Measurements from ENCODE around the gene RFLNA. TPM values are rescaled to one million over a fixed set of nuclear protein-coding genes. Genes with fewer than 3 reads are reported as not detected.

Gene RFLNA
- total RNA-seq, 2 experiments from 2014 or later, result not detected

DNA sequence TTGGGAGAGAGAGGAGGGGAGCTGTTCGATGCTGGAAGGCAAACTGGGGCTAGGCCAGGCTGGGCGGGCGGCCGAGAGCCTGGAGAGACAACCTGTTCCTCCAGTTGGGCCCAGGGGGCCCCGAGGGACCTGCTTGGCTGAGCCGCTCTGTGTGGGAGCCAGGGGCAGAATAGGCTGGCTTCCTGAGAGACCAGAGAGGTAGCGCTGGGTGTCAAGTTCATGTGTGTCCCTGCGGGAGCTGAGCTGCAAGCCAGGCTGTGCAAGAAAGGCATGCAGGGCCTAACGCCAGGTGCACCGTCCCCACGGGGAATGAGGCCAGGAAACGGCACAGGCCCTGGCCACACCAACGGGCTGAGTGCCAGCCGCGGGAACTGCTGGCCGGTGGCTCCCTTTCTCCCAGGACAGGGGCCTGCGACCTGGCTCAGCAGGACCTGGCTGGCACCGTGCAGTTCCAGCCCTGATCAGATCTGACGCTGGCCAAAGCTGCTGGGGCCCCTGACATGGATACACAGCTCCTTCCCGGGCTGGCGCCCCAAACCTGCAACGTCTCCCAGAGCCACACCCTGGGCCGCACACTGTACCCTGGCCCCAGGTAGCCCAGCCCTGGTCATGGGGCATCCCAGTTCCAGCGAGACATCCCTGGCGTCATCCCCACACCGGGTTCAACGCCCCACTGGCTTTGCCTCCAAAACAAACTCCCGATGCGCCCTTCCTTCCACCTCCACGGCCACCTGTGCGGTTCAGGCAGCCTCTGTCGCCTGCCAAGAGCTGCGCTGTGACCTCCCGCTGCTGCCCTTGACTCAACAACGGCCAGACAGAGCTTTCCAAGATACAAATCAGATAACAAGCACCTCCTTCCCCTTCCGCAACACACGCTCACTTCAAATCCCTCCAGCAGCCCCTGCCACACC lies 65.0 kb downstream of the RFLNA start:
- H3K4me1 Mint-ChIP-seq, result no peaks in the 10 kb centered on the region
- no peak for DNase-seq
- no peaks in the 10 kb centered on the region for H3K9me3 Mint-ChIP-seq
- ChIA-PET POLR2A (no interaction called here), CTCF (no interaction called here)
- H3K4me3 Mint-ChIP-seq, result no peak overlapping the region
- no peak overlapping the region for H3K27ac Mint-ChIP-seq
- H3K27me3 Mint-ChIP-seq, result no peaks in the 10 kb centered on the region
- peaks cover 18% of the 10 kb centered on the region for H3K36me3 Mint-ChIP-seq (ENCODE audit: low read depth)

GRCh38 chr12:124361074-124361970 lies 66.4 kb downstream of the RFLNA start:
- no peak for DNase-seq
- peaks cover 19% of the 10 kb centered on the region for H3K36me3 Mint-ChIP-seq (ENCODE audit: low read depth)
- H3K9me3 Mint-ChIP-seq, result no peaks in the 10 kb centered on the region
- no peaks in the 10 kb centered on the region for H3K4me1 Mint-ChIP-seq
- no peak overlapping the region for H3K4me3 Mint-ChIP-seq
- H3K27ac Mint-ChIP-seq, result peak overlapping the region; percentile 25
- ChIA-PET CTCF (no interaction called here), POLR2A (no interaction called here)
- H3K27me3 Mint-ChIP-seq, result no peaks in the 10 kb centered on the region

DNA sequence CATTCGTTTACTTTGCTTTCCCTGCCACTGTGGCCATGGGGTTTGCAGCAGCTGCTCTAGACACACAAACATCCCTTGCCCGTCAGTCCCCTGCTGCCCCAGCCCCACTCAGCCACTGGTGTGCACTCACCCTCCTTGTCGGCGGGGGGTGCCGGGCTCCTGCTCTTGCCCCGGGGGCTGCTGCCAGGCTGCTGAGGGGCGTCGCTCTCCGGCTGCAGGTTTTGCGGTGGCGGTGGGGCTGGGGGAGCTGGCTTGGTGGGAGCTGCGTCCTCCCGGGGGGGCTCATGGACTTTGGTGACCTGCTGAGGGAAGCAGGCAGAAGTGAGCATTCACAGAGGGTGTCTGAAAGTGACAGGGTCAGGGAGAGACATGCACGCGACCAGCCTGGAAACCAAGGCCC lies 67.1 kb downstream of the RFLNA start:
- no peak for DNase-seq
- peaks cover 19% of the 10 kb centered on the region for H3K36me3 Mint-ChIP-seq (ENCODE audit: low read depth)
- H3K4me3 Mint-ChIP-seq, result no peak overlapping the region
- no peaks in the 10 kb centered on the region for H3K4me1 Mint-ChIP-seq
- CTCF ChIA-PET, result no interaction called here
- POLR2A ChIA-PET, result no interaction called here
- no peaks in the 10 kb centered on the region for H3K27me3 Mint-ChIP-seq
- no peaks in the 10 kb centered on the region for H3K9me3 Mint-ChIP-seq
- H3K27ac Mint-ChIP-seq, result peak overlapping the region; percentile 25

DNA sequence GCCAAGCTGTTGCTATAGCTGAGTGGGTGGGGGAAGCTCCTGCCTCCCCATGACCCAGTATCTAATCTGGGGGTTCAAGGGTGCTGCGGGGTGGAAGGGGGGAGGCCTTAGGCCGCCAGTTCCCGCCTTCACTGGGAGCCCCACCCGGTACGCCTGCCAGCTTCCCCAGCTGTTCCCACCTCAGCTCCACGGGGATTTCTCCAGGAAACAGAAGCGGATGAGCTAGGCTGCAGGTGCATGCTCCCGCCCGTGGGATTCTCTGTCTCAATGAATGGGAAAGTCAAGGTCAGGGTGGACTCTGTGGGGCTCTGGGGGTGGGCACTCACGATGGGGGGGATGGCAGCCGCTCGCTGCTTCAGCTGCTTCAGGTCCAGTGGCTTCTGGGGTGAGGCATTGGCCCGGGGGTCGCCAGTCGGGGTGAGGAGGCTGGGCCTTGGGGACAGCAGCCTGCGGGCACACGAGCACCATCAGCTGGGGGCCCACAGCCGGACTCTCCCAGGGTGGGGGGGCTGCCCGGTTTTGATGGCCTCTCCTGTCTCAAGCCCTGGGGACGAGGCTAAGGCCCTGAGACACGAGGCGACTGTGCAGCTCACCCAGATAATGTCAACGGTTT lies 68.6 kb downstream of the RFLNA start:
- H3K9me3 Mint-ChIP-seq, result no peaks in the 10 kb centered on the region
- no peaks in the 10 kb centered on the region for H3K4me1 Mint-ChIP-seq
- no peak overlapping the region for H3K27ac Mint-ChIP-seq
- POLR2A ChIA-PET, result no interaction called here
- CTCF ChIA-PET, result no interaction called here
- DNase-seq, result no peak
- H3K27me3 Mint-ChIP-seq, result no peaks in the 10 kb centered on the region
- no peak overlapping the region for H3K4me3 Mint-ChIP-seq
- peaks cover 6% of the 10 kb centered on the region for H3K36me3 Mint-ChIP-seq (ENCODE audit: low read depth)

- CTCF ChIA-PET, result no interaction called here
- no peaks in the 10 kb centered on the region for H3K9me3 Mint-ChIP-seq
- H3K27ac Mint-ChIP-seq, result no peak overlapping the region
- H3K36me3 Mint-ChIP-seq (ENCODE audit: low read depth), result peaks cover 5% of the 10 kb centered on the region
- POLR2A ChIA-PET, result no interaction called here
- no peak overlapping the region for H3K4me3 Mint-ChIP-seq
- no peaks in the 10 kb centered on the region for H3K4me1 Mint-ChIP-seq
- no peaks in the 10 kb centered on the region for H3K27me3 Mint-ChIP-seq
- DNase-seq, result no peak
Measured at GRCh38 chr12:124364543-124364942, 69.7 kb downstream of the RFLNA start.

Small RNA genes lying within 50 kb of the gene (microRNA-seq; reads per million reads assigned to microRNA genes)
- 0.63 reads per million for gene MIR6880 (ENCODE audit: borderline microRNAs expressed, borderline replicate concordance)

Measured in activated CD4-positive, alpha-beta T cell treated with anti-CD3 and anti-CD28 coated beads, Interleukin-2, amount 10 ng/mL, durations not matched to agents 7 days and 5 days (primary cell).